Measurements from ENCODE around the gene ABLIM3.

Gene ABLIM3

DNA sequence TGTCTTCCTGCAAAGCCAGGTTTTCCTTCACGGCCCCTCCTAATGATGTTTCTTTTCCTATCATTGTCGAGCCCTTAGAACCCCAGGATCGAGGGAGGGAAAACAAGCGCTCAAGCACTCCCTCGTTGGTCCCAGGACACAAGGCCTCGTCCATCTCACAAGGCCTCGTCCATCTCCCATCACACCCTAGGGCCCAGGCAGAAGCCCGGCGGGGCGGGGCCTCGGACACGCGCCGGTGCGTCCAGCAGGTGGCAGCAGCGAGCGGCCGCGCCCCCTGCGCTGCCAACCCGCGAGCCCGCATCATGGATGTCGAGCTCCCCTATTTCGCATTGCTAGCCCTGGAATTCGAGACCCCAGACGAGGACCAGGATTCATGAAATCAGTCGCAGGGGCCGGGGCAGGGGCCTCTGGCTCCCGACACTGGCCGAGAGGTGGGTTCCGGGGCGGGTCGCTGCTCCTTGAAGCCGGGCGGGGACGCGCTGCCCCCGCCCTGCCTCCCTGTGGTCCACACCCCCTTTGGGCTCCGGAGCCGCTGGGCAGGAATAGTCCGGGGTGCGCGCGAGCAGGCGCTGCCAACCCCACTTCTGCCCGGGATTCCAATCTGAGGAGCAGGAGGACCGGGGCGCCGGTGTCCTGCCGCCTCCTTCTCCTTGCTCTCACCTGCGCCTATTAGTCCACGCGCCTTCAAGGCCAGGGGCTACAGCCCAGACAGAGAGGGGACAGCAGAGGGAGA, at the start of gene ABLIM3:
Gene ABLIM3 (plus strand): TSS at position 270 of the 733 bp plus-strand sequence. CDS start 603 bp downstream, outside the sequence.
- peak; percentile 58 to 61 for DNase-seq

DNA sequence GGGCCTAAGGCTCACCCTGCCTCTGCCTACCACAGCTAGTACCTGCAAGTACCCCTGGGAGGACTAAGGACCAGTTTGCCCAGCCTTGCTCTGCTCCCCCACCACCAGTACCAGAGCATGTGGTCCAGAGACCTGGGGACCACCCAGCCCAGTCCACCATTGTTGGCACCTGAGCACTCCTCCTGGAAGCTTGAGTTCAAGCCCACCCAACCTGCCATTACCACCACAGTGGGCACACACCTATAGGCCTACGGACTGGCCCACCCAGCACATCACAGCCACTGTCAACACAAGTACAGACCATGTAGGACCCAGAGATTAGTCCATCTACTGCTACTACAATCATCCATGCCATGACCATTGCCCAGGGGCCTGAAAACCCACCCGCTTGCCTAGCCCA, 47.7 kb upstream of the ABLIM3 start:
- DNase-seq = no peak

- no peak for DNase-seq
Measured at GRCh38 chr5:149094996-149095395, 46.3 kb upstream of the ABLIM3 start.

- no peak for DNase-seq
Measured at GRCh38 chr5:149099920-149100319, 41.4 kb upstream of the ABLIM3 start.

- DNase-seq = no peak
Measured at GRCh38 chr5:149100331-149100730, 41.0 kb upstream of the ABLIM3 start.

DNA sequence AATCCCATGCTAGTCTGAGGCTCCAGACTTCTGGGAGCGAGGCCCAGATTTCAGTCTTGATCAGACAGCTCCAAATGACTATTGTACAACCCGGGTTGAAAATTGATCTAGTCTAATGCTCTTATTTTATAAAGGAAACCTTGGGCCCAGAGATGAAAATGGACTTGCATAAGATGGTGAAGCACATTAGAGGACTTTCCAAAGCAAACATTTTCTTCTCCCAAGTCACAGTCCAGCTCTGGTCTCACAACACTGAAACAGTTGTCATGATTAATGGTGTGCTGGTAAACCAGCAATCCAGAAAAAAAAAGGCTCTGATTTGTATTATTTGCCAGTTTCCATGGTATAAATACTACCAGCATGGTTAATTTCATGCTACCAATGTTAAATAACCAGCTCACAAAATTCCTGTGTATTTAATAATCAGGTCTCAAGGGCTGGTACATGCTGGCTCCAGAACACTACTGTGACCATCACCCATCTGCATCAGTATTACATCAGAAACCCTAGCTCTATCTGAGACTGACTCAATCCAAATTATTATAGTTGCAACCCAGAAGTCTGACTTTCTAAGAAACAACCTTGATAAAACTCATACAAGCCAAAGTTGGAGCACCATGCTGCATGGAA, 32.5 kb upstream of the ABLIM3 start:
- DNase-seq = no peak

DNA sequence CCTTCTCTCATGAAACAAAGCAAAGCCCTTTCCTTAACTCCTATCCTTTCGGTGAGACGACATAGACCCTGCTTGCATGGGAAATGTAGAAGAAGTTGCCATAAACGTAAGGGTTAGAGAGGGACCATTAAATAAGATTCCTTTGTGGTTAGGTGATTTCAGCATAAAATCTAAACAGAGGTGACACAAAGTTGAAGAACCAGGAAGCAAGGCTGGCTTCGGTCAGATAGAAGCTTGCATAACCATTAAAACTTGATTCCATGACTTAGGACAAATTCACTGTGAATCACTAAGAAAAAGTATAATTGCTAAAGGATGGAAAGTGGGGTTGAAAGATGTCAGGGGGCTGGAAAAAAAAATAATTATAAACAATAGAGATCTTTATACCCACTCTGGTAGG, 30.9 kb upstream of the ABLIM3 start:
- DNase-seq = no peak

DNA sequence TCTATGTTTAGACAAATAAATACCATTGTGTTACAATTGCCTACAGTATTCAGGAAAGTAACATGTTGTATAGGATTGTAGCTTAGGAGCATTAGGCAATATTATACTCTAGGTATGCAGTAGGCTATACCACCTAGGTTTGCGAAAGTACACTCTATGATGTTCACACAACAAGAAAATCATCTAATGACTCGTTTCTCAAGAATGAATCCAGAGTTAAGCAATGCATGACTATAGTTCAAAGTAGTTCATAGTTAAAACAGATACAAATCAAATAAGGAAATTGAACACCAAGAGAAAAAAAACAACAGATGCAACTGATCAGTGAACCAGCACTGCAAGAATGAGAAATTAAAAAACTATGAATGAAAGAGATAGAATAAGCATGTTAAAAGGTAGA, 27.6 kb upstream of the ABLIM3 start:
- DNase-seq = no peak

- peak; percentile 36 to 40 for DNase-seq
Measured at GRCh38 chr5:149114403-149115312, 26.6 kb upstream of the ABLIM3 start.

DNA sequence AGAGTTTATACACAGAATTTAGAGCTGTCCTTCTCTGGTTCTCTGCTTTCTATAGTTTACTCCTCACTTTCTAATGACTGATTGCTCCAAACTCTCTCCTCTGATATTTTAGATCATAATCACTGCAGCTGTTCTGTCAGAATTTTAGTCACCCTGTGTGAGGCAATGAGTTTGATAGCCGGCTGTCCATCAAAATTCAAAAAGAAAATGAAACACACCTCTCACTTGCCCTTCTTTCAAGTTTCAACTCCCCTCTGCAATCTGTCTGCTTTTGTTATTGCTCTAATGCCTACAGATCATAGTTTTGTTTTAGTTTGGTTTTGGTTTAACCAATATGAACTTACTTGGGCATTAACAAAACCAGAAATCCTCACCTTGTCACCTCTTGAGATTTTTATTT, 23.3 kb upstream of the ABLIM3 start:
- no peak for DNase-seq

GRCh38 chr5:149118463-149118862, 22.8 kb upstream of the ABLIM3 start:
- no peak for DNase-seq

- DNase-seq = no peak
Measured at GRCh38 chr5:149121145-149121544, 20.1 kb upstream of the ABLIM3 start.

- no peak for DNase-seq
Measured at GRCh38 chr5:149123211-149123610, 18.1 kb upstream of the ABLIM3 start.

DNA sequence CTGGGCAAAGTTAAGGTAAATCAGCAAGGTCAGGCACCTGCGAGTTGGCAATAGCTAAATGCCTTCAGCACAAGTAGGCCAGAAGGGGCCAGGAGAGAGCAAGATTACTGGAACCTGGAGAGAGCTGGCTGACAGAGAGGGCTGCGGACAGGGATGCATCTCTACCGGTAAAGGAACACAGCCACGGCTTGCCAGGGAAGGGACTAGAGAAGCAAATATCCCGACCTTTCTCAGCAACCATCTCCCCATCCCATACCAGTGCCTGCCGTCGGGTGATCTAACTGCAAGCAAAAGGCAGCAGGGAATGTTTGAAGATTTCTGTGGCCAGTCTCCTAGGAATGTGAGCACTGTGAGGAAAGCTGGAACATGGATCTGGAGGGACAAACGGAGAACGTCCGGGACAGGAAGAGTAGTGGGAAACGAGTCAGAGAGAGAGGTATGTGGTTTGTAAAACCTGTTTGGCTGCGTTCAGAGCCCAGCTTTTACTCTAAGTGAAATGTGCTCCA, 15.9 kb upstream of the ABLIM3 start:
- no peak for DNase-seq

DNA sequence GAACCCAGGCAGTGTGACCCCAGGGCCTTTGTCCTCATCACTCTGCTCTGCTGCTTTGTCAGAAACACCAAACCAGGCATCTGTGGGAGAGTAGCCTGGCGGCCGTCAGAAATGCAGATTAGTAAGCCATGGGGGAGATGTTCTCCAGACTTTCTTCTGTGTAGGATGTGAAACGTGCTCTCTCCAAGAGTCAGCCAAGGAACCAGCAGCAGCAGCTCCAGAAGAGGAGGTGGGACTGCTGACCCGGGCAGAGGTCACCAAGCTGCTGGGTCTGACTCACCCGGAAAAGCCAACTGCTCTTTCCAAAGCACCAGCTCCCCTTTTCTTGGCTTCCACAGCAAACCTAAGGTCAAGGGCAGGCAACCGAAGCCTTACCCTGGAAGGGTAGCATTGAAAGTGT, 14.4 kb upstream of the ABLIM3 start:
- DNase-seq = no peak

- no peak for DNase-seq
Measured at GRCh38 chr5:149127394-149127955, 13.8 kb upstream of the ABLIM3 start.

DNA sequence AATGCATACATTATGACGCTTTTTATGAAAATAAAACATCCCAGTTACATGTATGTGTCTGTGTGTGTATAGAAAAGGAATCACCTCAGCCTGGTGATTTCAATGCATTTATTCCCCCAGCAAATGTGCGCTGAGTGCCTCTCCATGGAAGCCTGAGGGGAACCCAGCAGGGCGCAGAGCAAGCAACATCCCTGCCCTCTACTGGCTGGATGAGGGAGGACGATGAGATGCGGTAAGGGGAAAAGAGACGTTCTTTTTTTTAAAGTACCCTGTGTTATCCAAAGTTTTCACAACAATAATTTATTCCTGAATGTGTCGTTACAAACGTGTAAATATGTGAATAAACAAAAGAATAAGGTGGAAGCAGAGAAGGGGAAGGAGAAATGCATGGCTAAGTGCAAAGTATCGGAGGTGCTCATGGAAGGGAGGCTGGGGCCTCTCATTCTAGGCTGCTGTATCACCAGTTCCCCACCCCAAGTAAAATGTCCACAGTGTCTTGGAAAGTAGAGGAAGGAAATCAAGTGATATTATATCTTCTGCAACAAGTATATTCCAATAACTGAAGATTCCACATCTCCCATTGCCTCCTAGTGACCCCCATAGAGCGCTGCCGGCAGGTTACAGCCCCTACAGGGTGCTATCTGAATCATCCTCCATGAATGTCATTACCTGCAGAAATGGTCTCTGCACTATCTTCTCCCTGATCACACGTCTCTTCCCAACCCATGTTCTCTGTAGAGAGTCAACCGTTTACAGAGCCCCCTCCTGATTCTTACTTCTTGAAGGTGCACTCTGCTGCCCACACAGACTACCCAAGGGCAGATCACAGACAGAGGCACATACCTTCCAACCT, 13.0 kb upstream of the ABLIM3 start:
- DNase-seq = no peak

DNA sequence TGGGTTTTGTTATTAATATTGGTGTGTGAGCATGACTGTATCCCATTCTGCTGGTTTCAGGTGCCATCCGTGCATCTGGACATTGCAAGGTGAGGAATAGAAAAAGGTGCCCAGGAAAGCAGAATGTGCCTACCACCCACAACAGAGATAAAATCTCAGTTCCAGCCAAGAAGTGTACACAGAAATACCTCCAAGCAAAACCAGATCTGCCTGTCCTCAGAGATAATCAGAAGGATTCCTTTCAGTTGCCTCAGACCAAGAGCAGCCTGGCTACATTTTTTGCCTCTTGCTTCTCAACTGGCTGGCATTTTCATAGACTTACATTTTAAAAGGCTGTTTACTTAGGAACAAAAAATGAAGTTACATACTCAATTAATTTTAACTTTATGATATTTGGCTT, 12.1 kb upstream of the ABLIM3 start:
- DNase-seq = no peak

DNA sequence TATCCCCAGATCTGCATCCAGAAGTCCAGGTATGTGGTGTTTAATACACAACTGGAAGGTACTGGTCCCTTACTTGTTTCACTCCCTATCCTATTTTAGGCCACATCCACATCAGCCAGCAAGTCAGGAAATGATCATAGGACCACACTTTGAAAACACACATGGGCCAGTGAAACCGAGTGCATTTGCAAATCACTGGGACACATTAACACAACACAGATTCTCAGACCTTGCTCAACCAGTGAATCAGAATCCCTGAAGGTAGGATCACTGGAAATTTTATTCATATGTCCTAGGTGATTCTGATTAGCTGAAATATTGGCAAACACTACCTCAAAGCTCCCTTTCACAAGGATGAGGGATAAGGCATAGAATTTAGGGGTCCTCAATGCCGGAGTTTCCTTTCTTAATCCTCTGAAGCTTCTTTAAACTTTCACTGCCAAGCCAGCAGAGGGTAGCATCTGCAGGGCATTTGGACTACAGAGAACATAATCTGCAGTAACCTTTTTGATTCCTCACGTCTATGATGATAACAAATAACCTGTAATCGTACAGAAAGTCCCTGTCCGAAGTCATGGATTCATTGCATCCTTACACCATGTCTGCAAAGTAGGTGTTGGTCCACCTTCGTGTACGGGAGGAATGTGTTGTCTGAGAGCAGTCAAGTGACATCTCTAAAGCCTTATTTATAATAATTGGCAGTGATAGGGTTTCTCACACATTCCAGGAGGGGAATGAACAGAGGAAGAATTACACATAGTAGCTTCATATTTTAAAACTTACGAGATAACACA, 11.0 kb upstream of the ABLIM3 start:
- DNase-seq = no peak

GRCh38 chr5:149132474-149132873, 8.8 kb upstream of the ABLIM3 start:
- no peak for DNase-seq

Data from CD4-positive, alpha-beta T cell treated with Interleukin-4 for 1 hour (primary cell).